PFSK-1 (cell line): ENCODE results near the gene RRP1.

Source experiments
- FOXP2 ChIP-seq: optimal IDR thresholded peaks from 2 replicates; pipeline ENCODE3; 2011; ENCODE audit warnings: borderline replicate concordance, control low read depth, inconsistent platforms; ENCODE audit not compliant: insufficient read depth; ENCODE audit errors: extremely low read length, extremely low read depth
- POLR2AphosphoS5 ChIP-seq: IDR thresholded peaks from 2 replicates; pipeline ENCODE4 v1.6.1; 2012; ENCODE audit warnings: low read depth, mild to moderate bottlenecking, control low read depth, low read length, moderate library complexity
- REST ChIP-seq, 2 experiments: IDR thresholded peaks; 2 replicates each; pipeline versions ENCODE4 v1.6.1 to v1.8.0; 2011 to 2012; ENCODE audit warnings: low read depth in 2 of 2, low read length in 2 of 2, control low read depth in 1 of 2, inconsistent platforms in 1 of 2, mild to moderate bottlenecking in 1 of 2, moderate library complexity in 1 of 2; ENCODE audit not compliant: insufficient read depth in 1 of 2
- SIN3A ChIP-seq: IDR thresholded peaks from 2 replicates; pipeline ENCODE4 v1.6.1; 2012; ENCODE audit warnings: mild to moderate bottlenecking, low read length, moderate library complexity, borderline replicate concordance; ENCODE audit not compliant: insufficient read depth
- TAF1 ChIP-seq: IDR thresholded peaks from 2 replicates; pipeline ENCODE4 v1.6.1; 2012; ENCODE audit warnings: low read length, control low read depth, borderline replicate concordance; ENCODE audit not compliant: insufficient read depth

RRP1 gene

DNA sequence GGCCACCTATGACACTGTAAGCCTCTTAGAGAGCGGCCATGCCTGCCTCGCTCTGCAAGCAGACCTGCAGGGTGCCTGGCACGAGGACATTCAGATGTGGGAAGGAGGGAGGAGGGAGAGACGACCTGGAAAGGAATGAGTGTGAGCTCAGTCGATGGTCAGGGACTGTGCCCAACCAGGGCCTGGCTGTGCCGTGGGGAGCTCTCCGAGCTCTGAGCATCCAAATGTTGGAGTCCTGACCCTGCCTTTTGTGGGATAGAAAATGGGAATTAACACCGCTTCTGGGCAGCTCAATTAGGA is 20.6 kb upstream of the RRP1 start:
- TF ChIP-seq TAF1 (no peak), POLR2AphosphoS5 (no peak), SIN3A (no peak), FOXP2 (no peak), REST (IDR thresholded peaks at IDR 0.05; ENCODE audit: insufficient read depth in 1 of 2, low read depth in 2 of 2, low read length in 2 of 2) (no peak)

- TF ChIP-seq SIN3A (no peak), FOXP2 (no peak)
These were observed 19.9 kb upstream of the RRP1 start for GRCh38 chr21:43769325-43769958.

- no peak for TF ChIP-seq REST (IDR thresholded peaks at IDR 0.05; ENCODE audit: insufficient read depth in 1 of 2, low read depth in 2 of 2, low read length in 2 of 2)
- no peak for TF ChIP-seq SIN3A
- TF ChIP-seq POLR2AphosphoS5, result no peak
- no peak for TF ChIP-seq TAF1
- TF ChIP-seq FOXP2, result no peak
These were observed 19.2 kb upstream of the RRP1 start for GRCh38 chr21:43770066-43770655.

DNA sequence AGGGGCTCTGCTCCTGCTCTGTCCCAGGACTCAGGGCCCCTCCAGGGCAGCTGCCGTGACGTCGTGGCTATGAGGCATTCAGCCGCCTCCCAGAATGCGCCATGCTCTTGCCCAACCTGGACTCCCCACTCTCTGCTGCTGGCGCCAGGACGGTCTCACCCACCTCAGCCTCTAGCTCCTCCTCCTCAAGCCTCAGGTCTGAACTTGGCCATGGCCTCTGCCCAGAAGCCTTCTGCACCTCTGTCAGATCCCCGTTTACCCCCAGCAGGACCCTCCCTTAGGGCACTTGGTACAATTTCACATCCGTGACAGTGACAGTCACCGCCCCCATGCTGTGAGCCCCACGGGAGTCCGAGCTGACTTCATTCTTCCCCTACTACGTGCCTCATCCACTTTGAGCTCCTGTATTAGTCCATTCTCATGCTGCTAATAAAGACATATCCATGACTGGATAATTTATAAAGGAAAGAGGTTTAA is 18.1 kb upstream of the RRP1 start:
- TF ChIP-seq SIN3A (no peak), TAF1 (no peak), POLR2AphosphoS5 (no peak), REST (IDR thresholded peaks at IDR 0.05; ENCODE audit: insufficient read depth in 1 of 2, low read depth in 2 of 2, low read length in 2 of 2) (no peak), FOXP2 (no peak)

- TF ChIP-seq TAF1, result no peak
- no peak for TF ChIP-seq FOXP2
- no peak for TF ChIP-seq SIN3A
- no peak for TF ChIP-seq POLR2AphosphoS5
These were observed 17.5 kb upstream of the RRP1 start for GRCh38 chr21:43771698-43772424.

- TF ChIP-seq FOXP2 (no peak), TAF1 (no peak), REST (IDR thresholded peaks at IDR 0.05; ENCODE audit: insufficient read depth in 1 of 2, low read depth in 2 of 2, low read length in 2 of 2) (no peak), POLR2AphosphoS5 (no peak), SIN3A (no peak)
These were observed 17.0 kb upstream of the RRP1 start for GRCh38 chr21:43772425-43772821.
